ENCODE results near the gene PAK6.

PAK6 gene

GRCh38 chr15:40253167-40253790 lies 14.4 kb downstream of the PAK6 start:
- TF ChIP-seq TAF1 (IDR thresholded peaks at IDR 0.05; ENCODE audit: low read depth, low read length), result no peak
- DNase-seq (ENCODE audit: insufficient read length, low spot score) (no peak), FAIRE-seq (no peak)

- FAIRE-seq (no peak), DNase-seq (ENCODE audit: insufficient read length, low spot score) (no peak)
- TF ChIP-seq POU2F2 (IDR thresholded peaks at IDR 0.05; ENCODE audit: low read depth, low read length) (no peak), PAX5 (IDR thresholded peaks at IDR 0.05; ENCODE audit: insufficient read depth, low read length, severe bottlenecking) (no peak), POLR2A (IDR thresholded peaks at IDR 0.05; ENCODE audit: low read depth, low read length) (no peak), TAF1 (IDR thresholded peaks at IDR 0.05; ENCODE audit: low read depth, low read length) (no peak), SPI1 (IDR thresholded peaks at IDR 0.05; ENCODE audit: low read depth, low read length) (no peak), POLR2AphosphoS5 (IDR thresholded peaks at IDR 0.05; ENCODE audit: low read depth, low read length) (no peak)
Observed at GRCh38 chr15:40254452-40254851, 15.6 kb downstream of the PAK6 start.

GRCh38 chr15:40255033-40255432 lies 16.2 kb downstream of the PAK6 start:
- FAIRE-seq, result no peak
- TF ChIP-seq SPI1 (IDR thresholded peaks at IDR 0.05; ENCODE audit: low read depth, low read length) (no peak), POU2F2 (IDR thresholded peaks at IDR 0.05; ENCODE audit: low read depth, low read length) (no peak), TAF1 (IDR thresholded peaks at IDR 0.05; ENCODE audit: low read depth, low read length) (no peak), POLR2A (IDR thresholded peaks at IDR 0.05; ENCODE audit: low read depth, low read length) (no peak), POLR2AphosphoS5 (IDR thresholded peaks at IDR 0.05; ENCODE audit: low read depth, low read length) (no peak), PAX5 (IDR thresholded peaks at IDR 0.05; ENCODE audit: insufficient read depth, low read length, severe bottlenecking) (no peak)
- no peak for DNase-seq (ENCODE audit: insufficient read length, low spot score)

GRCh38 chr15:40256638-40257235 lies 17.9 kb downstream of the PAK6 start:
- DNase-seq (ENCODE audit: insufficient read length, low spot score) (no peak), FAIRE-seq (no peak)
- no peak for TF ChIP-seq POLR2A (IDR thresholded peaks at IDR 0.05; ENCODE audit: low read depth, low read length)
- TF ChIP-seq POU2F2 (IDR thresholded peaks at IDR 0.05; ENCODE audit: low read depth, low read length), result no peak
- TF ChIP-seq TAF1 (IDR thresholded peaks at IDR 0.05; ENCODE audit: low read depth, low read length), result no peak
- TF ChIP-seq PAX5 (IDR thresholded peaks at IDR 0.05; ENCODE audit: insufficient read depth, low read length, severe bottlenecking), result no peak
- TF ChIP-seq POLR2AphosphoS5 (IDR thresholded peaks at IDR 0.05; ENCODE audit: low read depth, low read length), result no peak
- no peak for TF ChIP-seq SPI1 (IDR thresholded peaks at IDR 0.05; ENCODE audit: low read depth, low read length)

- no peak for TF ChIP-seq TAF1 (IDR thresholded peaks at IDR 0.05; ENCODE audit: low read depth, low read length)
- TF ChIP-seq POU2F2 (IDR thresholded peaks at IDR 0.05; ENCODE audit: low read depth, low read length), result no peak
- TF ChIP-seq PAX5 (IDR thresholded peaks at IDR 0.05; ENCODE audit: insufficient read depth, low read length, severe bottlenecking), result no peak
- no peak for TF ChIP-seq POLR2AphosphoS5 (IDR thresholded peaks at IDR 0.05; ENCODE audit: low read depth, low read length)
- TF ChIP-seq POLR2A (IDR thresholded peaks at IDR 0.05; ENCODE audit: low read depth, low read length), result no peak
- TF ChIP-seq SPI1 (IDR thresholded peaks at IDR 0.05; ENCODE audit: low read depth, low read length), result no peak
- FAIRE-seq, result no peak
- no peak for DNase-seq (ENCODE audit: insufficient read length, low spot score)
Observed at GRCh38 chr15:40257656-40258450, 19.0 kb downstream of the PAK6 start.

GRCh38 chr15:40258544-40258943 lies 19.7 kb downstream of the PAK6 start:
- DNase-seq (ENCODE audit: insufficient read length, low spot score), result no peak
- FAIRE-seq, result no peak

GRCh38 chr15:40259021-40259420 lies 20.2 kb downstream of the PAK6 start:
- TF ChIP-seq SPI1 (IDR thresholded peaks at IDR 0.05; ENCODE audit: low read depth, low read length), result no peak
- TF ChIP-seq POU2F2 (IDR thresholded peaks at IDR 0.05; ENCODE audit: low read depth, low read length), result no peak
- no peak for TF ChIP-seq POLR2AphosphoS5 (IDR thresholded peaks at IDR 0.05; ENCODE audit: low read depth, low read length)
- TF ChIP-seq PAX5 (IDR thresholded peaks at IDR 0.05; ENCODE audit: insufficient read depth, low read length, severe bottlenecking), result no peak
- TF ChIP-seq TAF1 (IDR thresholded peaks at IDR 0.05; ENCODE audit: low read depth, low read length), result no peak
- no peak for TF ChIP-seq POLR2A (IDR thresholded peaks at IDR 0.05; ENCODE audit: low read depth, low read length)
- DNase-seq (ENCODE audit: insufficient read length, low spot score), result no peak
- no peak for FAIRE-seq

More at GRCh38 chr15:40258544-40258943, 19.7 kb downstream of the PAK6 start:
- TF ChIP-seq POU2F2 (IDR thresholded peaks at IDR 0.05; ENCODE audit: low read depth, low read length), result no peak
- no peak for TF ChIP-seq POLR2A (IDR thresholded peaks at IDR 0.05; ENCODE audit: low read depth, low read length)
- TF ChIP-seq POLR2AphosphoS5 (IDR thresholded peaks at IDR 0.05; ENCODE audit: low read depth, low read length), result no peak
- no peak for TF ChIP-seq PAX5 (IDR thresholded peaks at IDR 0.05; ENCODE audit: insufficient read depth, low read length, severe bottlenecking)
- TF ChIP-seq SPI1 (IDR thresholded peaks at IDR 0.05; ENCODE audit: low read depth, low read length), result no peak
- no peak for TF ChIP-seq TAF1 (IDR thresholded peaks at IDR 0.05; ENCODE audit: low read depth, low read length)

- TF ChIP-seq SPI1 (IDR thresholded peaks at IDR 0.05; ENCODE audit: low read depth, low read length), result no peak
- TF ChIP-seq POLR2AphosphoS5 (IDR thresholded peaks at IDR 0.05; ENCODE audit: low read depth, low read length), result no peak
- no peak for TF ChIP-seq POU2F2 (IDR thresholded peaks at IDR 0.05; ENCODE audit: low read depth, low read length)
- no peak for TF ChIP-seq PAX5 (IDR thresholded peaks at IDR 0.05; ENCODE audit: insufficient read depth, low read length, severe bottlenecking)
- DNase-seq (ENCODE audit: insufficient read length, low spot score) (no peak), FAIRE-seq (no peak)
Observed at GRCh38 chr15:40263024-40263754, 24.3 kb downstream of the PAK6 start.

All from GM12891 (cell line).